Loucy (cell line): ENCODE measurements around the gene FNDC10.
A peak's percentile ranks its signal among the peaks of the same experiment; 100 is the strongest.

Experiments
- H2AFZ ChIP-seq: fragments of 200-600 bp; sonication (generic); 2 replicates; pipeline ENCODE4 v1.6.0; 2016; ENCODE audit warnings: antibody characterized with exemption, mild to moderate bottlenecking, low read length, moderate library complexity
- H3F3A ChIP-seq: fragments of 200-600 bp; 2 replicates; pipeline ENCODE4 v1.6.0; 2016; ENCODE audit warnings: antibody characterized with exemption, low read depth, mild to moderate bottlenecking
- H3K27me3 ChIP-seq: fragments of 200-600 bp; sonication (generic); 2 replicates; pipeline ENCODE4 v1.6.1; 2014; ENCODE audit warnings: low read length, mild to moderate bottlenecking; ENCODE audit not compliant: insufficient read depth, poor library complexity, severe bottlenecking
- H3K36me3 ChIP-seq: fragments of 200-600 bp; sonication (generic); 2 replicates; pipeline ENCODE4 v1.6.1; 2016; ENCODE audit warnings: low read length; ENCODE audit not compliant: insufficient read depth
- H3K4me1 ChIP-seq: fragments of 200-600 bp; sonication (generic); 2 replicates; pipeline ENCODE4 v1.5.1; 2014; ENCODE audit warnings: low read length, mild to moderate bottlenecking; ENCODE audit not compliant: insufficient read depth, poor library complexity, severe bottlenecking
- H3K4me2 ChIP-seq: fragments of 200-600 bp; sonication (generic); 2 replicates; pipeline ENCODE4 v1.6.0; 2014; ENCODE audit warnings: antibody characterized with exemption, low read length, low read depth, mild to moderate bottlenecking; ENCODE audit not compliant: poor library complexity, severe bottlenecking
- H3K4me3 ChIP-seq: fragments of 200-600 bp; sonication (generic); 2 replicates; pipeline ENCODE4 v1.5.1; 2014; ENCODE audit warnings: low read length, mild to moderate bottlenecking, mixed read lengths; ENCODE audit not compliant: poor library complexity, severe bottlenecking
- H3K79me2 ChIP-seq: fragments of 200-600 bp; sonication (generic); 2 replicates; pipeline ENCODE4 v1.6.1; 2014; ENCODE audit warnings: low read length; ENCODE audit not compliant: insufficient read depth
- H3K9ac ChIP-seq: fragments of 200-600 bp; sonication (generic); 2 replicates; pipeline ENCODE4 v1.6.0; 2014; ENCODE audit warnings: mild to moderate bottlenecking, low read depth, low read length, moderate library complexity; ENCODE audit not compliant: poor library complexity, severe bottlenecking
- H3K9me2 ChIP-seq: fragments of 200-600 bp; sonication (generic); replicated peaks from 2 replicates; pipeline ENCODE4 v1.6.1; 2016; ENCODE audit warnings: low read depth, low read length, mixed read lengths
- H3K9me3 ChIP-seq: fragments of 200-600 bp; sonication (generic); 2 replicates; pipeline ENCODE4 v1.6.1; 2014; ENCODE audit warnings: mild to moderate bottlenecking, antibody characterized with exemption, low read length, low read depth; ENCODE audit not compliant: insufficient read depth
- H4K20me1 ChIP-seq: fragments of 200-600 bp; sonication (generic); 2 replicates; pipeline ENCODE4 v1.6.0; 2014; ENCODE audit warnings: antibody characterized with exemption, low read length, mild to moderate bottlenecking; ENCODE audit not compliant: insufficient read depth, poor library complexity, severe bottlenecking
- EZH2phosphoT487 ChIP-seq: fragments of 200-600 bp; IDR thresholded peaks from 2 replicates; pipeline ENCODE4 v1.6.1; 2018; ENCODE audit warnings: antibody characterized with exemption, mild to moderate bottlenecking, moderate library complexity, borderline replicate concordance
- TF ChIP-seq, protein P1 (sequence below): fragments of 200-600 bp; sonication (generic); conservative IDR thresholded peaks from 2 replicates; pipeline ENCODE4 v1.5.1; 2014; ENCODE audit warnings: mild to moderate bottlenecking, antibody characterized with exemption, low read length

Gene FNDC10

DNA sequence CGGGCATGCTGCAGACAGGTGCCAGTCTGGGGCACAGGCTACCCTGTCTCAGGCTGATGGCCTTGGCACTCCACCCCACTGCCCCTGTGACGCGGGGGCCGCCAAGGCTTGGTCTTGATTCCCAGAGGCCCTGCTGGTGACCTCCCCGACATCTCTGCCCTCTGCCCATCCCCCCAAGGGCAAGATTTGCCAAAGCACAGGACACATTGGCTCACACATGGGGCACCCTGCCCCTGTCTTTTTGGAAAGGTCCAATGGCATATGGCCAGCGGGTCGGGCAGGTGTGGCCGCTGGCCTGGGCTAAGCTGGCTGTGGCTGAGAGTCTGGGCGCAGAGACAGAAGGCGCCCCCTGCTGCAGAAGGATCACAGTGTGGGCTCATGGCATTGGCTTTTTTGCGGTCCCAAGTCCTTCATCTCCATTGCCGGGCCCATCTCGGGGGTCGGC, 20.0 kb upstream of the FNDC10 start:
- Histone ChIP-seq H2AFZ (no peak overlapping the region), H3K4me3 (no peak overlapping the region), H3K27me3 (no peaks in the 10 kb centered on the region), H3K9me3 (no peaks in the 10 kb centered on the region), H3K4me2 (no peak overlapping the region), H4K20me1 (peaks cover 8% of the 10 kb centered on the region), H3F3A (no peaks in the 10 kb centered on the region), H3K36me3 (no peaks in the 10 kb centered on the region), H3K79me2 (peaks cover 14% of the 10 kb centered on the region), H3K4me1 (peaks cover 15% of the 10 kb centered on the region), H3K9ac (no peak overlapping the region), H3K9me2 (no peaks in the 10 kb centered on the region)
- TF ChIP-seq, protein P1, sequence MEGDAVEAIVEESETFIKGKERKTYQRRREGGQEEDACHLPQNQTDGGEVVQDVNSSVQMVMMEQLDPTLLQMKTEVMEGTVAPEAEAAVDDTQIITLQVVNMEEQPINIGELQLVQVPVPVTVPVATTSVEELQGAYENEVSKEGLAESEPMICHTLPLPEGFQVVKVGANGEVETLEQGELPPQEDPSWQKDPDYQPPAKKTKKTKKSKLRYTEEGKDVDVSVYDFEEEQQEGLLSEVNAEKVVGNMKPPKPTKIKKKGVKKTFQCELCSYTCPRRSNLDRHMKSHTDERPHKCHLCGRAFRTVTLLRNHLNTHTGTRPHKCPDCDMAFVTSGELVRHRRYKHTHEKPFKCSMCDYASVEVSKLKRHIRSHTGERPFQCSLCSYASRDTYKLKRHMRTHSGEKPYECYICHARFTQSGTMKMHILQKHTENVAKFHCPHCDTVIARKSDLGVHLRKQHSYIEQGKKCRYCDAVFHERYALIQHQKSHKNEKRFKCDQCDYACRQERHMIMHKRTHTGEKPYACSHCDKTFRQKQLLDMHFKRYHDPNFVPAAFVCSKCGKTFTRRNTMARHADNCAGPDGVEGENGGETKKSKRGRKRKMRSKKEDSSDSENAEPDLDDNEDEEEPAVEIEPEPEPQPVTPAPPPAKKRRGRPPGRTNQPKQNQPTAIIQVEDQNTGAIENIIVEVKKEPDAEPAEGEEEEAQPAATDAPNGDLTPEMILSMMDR = peak; percentile 51
- TF ChIP-seq EZH2phosphoT487 = no peak

DNA sequence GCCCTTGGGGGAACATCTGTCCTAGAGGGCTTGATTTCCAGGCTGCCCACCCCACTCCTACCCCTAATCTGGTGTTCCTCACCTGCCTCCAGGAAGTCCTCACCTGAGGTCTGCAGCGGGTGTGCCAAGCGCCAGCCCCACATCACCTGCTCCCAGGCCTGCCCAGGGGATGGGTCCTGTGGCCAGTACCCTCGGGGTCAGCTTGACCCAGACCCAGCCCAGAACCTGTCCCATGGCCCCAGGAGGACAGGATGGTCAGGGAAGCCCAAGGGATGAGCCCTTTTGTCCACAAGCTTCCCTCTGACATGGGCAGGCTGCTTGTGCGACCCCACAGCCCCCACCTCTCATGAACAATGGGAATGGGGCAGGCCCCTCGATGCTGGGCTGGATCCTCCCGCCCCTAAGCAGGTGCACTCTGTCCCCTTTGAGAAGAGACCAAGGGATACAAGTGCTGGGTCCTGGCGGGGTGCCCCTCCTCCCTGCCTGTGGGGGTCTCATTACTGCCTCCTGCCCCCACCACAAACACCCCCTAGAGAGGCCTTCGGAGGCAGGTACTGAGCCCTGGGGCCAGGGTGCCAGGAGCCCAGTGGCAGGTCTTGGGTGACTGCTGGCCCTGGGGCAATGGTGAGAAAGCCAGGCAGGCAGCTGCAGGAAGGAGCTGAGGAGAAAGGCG, 18.6 kb upstream of the FNDC10 start:
- Histone ChIP-seq H4K20me1 (peaks cover 16% of the 10 kb centered on the region), H3K4me3 (no peak overlapping the region), H3K9me3 (no peaks in the 10 kb centered on the region), H3K27me3 (no peaks in the 10 kb centered on the region), H3K36me3 (no peaks in the 10 kb centered on the region), H2AFZ (no peak overlapping the region), H3F3A (no peaks in the 10 kb centered on the region), H3K4me1 (peaks cover 28% of the 10 kb centered on the region), H3K79me2 (peaks cover 25% of the 10 kb centered on the region), H3K9ac (peak overlapping the region; percentile 99), H3K4me2 (no peak overlapping the region), H3K9me2 (no peaks in the 10 kb centered on the region)
- TF ChIP-seq, protein P1 = no peak
- no peak for TF ChIP-seq EZH2phosphoT487

DNA sequence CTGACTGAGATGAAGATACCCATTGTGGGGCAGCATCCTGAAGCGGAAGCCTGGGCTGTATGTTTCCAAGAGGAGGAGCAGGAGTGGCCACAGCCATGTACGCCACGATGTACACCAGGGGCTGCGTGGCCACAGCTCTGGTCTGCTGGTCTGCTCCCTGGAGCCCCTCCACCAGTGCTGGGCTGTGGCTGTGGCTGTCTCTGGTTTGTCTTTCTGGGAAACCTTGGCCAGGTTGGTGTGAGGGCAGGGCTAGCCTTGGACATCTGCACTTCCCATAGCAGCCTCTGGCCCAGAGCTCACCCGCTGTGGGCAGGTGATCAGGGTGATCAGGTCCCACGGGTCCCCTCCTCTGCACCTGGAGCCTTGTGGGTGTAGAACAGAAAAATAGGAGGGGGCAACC, 18.0 kb upstream of the FNDC10 start:
- peaks cover 16% of the 10 kb centered on the region for H4K20me1 ChIP-seq
- no peak for TF ChIP-seq EZH2phosphoT487
- TF ChIP-seq, protein P1 = no peak
- no peaks in the 10 kb centered on the region for H3K9me3 ChIP-seq
- H3K4me1 ChIP-seq = peaks cover 28% of the 10 kb centered on the region
- peak overlapping the region; percentile 92 for H3K4me2 ChIP-seq
- peak overlapping the region; percentile 99 for H3K9ac ChIP-seq
- no peaks in the 10 kb centered on the region for H3F3A ChIP-seq
- H2AFZ ChIP-seq = no peak overlapping the region
- peaks cover 25% of the 10 kb centered on the region for H3K79me2 ChIP-seq
- no peaks in the 10 kb centered on the region for H3K9me2 ChIP-seq
- no peaks in the 10 kb centered on the region for H3K27me3 ChIP-seq
- no peaks in the 10 kb centered on the region for H3K36me3 ChIP-seq
- peak overlapping the region; percentile 94 for H3K4me3 ChIP-seq
